Inferior parietal cortex (tissue), 1 donor: ENCODE results near the gene BTBD9.

ENCODE experiments used
- DNase-seq: peaks from one replicate; pipeline ENCODE4 v3.0.0-alpha.2; 2016; ENCODE audit errors: extremely low spot score

Gene BTBD9

GRCh38 chr6:38207375-38207774 lies 432.4 kb downstream of the BTBD9 start:
- DNase-seq, result no peak

DNA sequence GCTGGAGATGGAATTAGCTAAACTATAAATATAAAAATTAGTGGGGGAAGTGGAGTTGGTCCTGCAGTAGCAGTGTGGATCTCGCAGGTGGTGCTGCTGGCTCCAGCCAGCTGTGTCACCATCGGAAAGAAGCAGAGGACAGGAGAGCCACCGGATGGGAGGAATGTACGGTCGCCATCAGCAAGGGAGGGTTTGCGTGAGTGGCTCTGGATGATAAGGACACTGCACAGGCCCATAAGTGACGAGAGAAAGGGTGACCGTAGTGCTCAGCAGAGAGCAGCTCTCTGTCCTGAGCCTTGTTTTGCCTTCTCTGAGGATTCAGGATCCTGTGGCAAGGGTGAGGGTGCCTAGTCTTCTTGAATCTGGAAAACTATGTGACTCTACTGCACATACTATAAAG lies 441.5 kb downstream of the BTBD9 start:
- DNase-seq, result no peak

DNA sequence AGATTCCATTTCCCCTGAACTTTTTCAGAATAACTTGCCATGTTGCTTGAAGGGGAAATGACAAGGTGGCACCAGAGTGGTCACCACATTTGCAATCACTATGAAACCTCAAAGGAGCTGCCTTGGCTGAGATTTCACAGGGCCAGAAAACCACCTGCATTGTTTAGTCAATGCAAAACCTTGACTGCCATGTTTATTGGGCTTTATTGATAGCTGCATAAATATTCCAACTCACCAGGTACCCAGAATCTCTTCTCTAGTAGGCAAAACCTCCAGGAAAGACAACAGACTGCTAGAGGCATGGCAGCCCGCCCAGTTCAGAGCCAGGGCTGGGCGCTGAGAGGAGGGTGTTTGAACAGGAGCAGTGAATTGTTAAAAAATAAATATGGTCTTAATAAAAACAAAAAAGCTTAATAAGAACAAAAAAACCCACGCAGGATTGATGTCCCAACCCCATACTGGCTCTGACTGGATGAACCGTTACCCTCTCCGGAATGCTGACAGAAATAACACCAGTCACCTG lies 444.6 kb downstream of the BTBD9 start:
- no peak for DNase-seq

GRCh38 chr6:38194589-38194988 lies 445.1 kb downstream of the BTBD9 start:
- no peak for DNase-seq

- DNase-seq, result no peak
These were observed 445.5 kb downstream of the BTBD9 start for GRCh38 chr6:38194282-38194572.

DNA sequence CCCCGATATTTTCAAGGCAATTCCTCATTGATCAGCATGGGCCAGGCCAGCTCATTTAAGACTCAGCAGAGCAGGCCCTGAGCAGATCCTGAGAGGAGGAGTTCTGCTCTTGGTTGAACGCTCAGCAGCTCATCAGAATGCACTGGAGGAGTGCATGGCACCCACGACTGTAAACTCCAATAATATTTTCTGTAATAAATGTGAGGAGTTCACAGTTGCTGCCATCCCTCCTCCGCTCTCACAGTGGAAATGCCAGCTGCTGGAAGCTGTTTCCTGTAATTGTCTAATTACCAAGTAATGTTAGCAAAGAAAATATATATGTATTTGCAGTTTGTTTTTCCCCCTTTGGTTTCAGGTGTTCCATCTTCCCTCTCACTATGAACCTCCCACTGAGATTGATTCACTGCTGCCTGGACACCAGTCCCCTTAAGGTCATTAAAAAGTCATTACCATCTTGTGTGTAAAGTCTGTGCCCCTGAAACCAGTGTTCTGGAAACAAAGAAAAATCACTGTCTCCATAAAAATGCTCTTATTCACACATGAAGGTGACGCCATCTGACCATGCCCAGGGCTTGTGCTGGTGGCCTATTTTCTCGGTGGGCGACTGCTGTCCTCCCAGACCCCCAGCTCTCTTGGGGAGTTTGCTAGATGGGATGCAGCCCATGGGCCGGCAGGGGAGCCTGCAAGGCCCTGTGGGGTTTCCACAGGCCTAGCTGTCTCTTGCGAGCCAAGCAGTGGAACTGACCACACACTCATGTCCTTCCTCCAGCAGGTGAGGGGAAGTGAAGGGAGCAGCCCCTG lies 446.0 kb downstream of the BTBD9 start:
- DNase-seq, result no peak

GRCh38 chr6:38193051-38193450 lies 446.7 kb downstream of the BTBD9 start:
- DNase-seq, result no peak

DNA sequence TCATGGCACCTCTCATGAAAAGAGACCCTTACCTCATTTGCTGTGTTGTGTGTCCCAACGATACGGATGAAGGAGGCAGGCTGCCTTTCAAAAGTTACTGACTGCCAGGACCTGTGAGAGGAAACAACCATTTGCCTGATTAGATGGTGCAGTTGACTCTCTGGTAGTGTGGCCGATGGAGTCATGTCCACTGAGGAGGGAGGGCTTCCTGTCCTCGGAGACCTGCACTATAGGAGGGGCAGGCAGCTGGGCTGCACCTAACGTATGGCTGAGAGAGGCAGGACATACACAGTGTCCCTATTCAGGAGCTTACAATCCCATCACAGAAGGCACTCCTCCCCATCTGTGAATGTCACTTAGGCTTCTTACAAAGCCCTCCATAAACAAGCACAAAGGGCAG lies 447.2 kb downstream of the BTBD9 start:
- DNase-seq, result no peak

DNA sequence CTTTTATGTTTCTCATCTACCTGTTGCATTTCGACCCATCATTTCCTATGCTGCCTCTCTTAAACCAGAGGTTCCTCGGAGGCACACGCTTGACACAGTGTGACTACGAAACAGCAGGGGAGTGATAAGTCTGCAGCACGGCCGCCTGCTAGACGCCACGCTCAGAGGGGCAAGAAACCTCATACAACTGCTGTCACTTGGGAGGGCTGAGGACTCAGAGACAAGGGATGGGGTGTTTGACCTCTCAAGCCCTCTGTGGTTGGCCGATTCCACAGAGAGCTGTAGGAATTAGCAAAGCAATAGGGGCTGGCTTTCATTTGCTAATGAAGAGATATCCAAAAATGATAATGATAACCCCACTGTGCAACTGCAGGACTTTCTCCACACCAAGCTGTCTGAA lies 447.7 kb downstream of the BTBD9 start:
- no peak for DNase-seq

DNA sequence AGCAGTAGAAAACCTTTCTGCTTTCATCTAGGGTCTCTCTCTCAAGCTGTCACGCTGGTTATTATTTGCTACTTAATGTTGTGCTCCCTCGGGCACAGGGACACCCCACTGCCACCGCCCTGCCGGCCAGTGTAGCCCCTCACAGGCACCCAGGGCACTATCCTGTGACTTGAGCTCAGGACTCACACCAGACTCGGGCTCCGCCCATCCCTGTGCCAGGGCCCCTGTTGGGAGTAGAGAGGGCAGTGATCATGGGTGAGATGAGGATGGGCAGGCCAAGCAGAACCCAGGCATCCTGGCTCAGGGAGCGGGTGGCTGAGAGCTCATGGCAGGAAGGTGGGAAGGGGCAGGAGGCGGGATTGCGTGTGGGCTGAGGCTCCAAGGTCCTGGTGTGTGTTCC lies 448.3 kb downstream of the BTBD9 start:
- no peak for DNase-seq

GRCh38 chr6:38188677-38189335 lies 450.9 kb downstream of the BTBD9 start:
- DNase-seq, result no peak

GRCh38 chr6:38187811-38188590 lies 451.7 kb downstream of the BTBD9 start:
- no peak for DNase-seq

- no peak for DNase-seq
These were observed 452.4 kb downstream of the BTBD9 start for GRCh38 chr6:38187325-38187724.

- no peak for DNase-seq
These were observed 454.0 kb downstream of the BTBD9 start for GRCh38 chr6:38185752-38186151.

- no peak for DNase-seq
These were observed 454.5 kb downstream of the BTBD9 start for GRCh38 chr6:38185244-38185643.

DNA sequence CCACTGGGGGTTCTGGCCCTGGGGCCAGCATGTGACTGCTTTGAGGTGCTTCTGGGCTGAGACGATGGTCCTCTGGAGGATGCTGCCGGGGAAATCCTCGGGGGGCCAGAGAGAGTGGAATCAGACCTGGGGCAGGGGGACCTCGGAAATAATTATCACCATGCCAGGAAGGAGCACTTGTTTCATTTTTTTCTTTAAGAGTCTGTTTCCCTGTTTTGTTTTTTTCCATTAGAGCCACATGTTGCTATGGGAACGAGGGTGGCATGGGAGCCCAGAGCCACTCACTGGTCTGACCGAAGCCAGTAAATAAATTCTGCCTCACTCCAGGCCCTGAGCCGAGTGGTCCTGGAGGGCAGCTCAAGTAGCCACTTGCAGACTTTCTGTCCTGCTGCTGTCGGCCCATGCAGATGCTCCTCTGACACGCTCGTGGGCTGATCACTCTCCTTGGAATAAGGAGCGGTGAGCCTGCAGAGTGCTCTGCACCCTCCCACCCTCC lies 455.1 kb downstream of the BTBD9 start:
- DNase-seq, result no peak

DNA sequence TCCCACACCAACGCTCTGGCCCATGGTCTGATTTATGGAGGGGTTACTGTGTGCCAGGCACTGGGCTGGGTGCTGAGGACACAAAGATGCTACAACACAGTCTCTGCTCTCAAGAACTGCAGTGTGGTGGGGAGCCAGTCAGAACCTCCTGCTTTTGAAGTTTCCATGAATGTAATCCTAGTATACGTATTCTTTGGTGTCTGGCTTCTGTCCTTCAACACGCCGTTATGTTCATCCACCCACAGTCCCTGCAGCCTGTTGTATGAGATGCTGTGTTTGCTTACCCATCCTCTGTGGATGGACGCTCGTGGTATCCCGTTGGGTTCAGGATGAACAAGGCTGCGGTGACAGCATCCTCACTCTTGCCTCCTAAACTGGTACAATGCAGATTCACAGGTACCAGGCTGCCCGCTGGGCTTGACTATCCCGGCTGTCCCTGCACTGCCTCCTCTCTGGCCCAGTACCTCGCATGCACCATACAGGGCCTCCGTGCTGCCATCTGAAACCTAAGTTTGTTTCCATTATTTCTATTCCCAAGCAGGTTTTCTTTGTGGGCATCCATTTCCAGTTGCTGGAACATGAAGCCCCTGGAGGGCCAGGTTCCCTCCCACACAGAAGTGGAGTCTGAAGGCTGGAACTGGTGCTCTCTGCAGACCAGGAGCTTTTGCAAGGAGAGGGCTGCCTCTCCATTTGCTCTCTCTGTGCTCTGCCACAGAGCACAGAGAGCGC lies 455.7 kb downstream of the BTBD9 start:
- DNase-seq, result no peak

- DNase-seq, result no peak
These were observed 457.3 kb downstream of the BTBD9 start for GRCh38 chr6:38182426-38182825.

- no peak for DNase-seq
These were observed 459.1 kb downstream of the BTBD9 start for GRCh38 chr6:38180586-38180985.

GRCh38 chr6:38179794-38180430 lies 459.8 kb downstream of the BTBD9 start:
- no peak for DNase-seq

- no peak for DNase-seq
These were observed 460.4 kb downstream of the BTBD9 start for GRCh38 chr6:38179300-38179699.

DNA sequence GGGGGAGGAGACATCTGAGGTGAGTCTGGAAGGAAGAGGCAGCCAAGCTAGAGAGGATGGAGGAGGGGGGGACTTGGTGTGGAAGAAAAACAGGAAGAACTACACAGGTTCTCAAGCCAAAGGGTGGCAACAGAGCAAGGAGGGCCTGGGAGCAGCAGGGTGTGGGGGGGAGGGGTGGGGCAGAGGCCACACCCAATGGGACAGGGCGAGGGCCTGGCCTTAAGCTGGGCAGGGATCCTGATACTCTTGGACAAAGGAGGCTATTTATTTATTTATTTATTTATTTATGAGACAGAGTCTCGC lies 461.2 kb downstream of the BTBD9 start:
- DNase-seq, result no peak
